A172 (cell line): ENCODE results near the gene SPI1. TPM values are rescaled to one million over a fixed set of nuclear protein-coding genes. Genes with fewer than 3 reads are reported as not detected.
"Not testable (repeated sequence)": the region's sequence is repeated elsewhere in the genome, so short reads cannot be mapped to it uniquely, and the experiment has no call there.

ENCODE experiments used
- DNase-seq: peaks from one replicate; pipeline ENCODE4 v3.0.0-alpha.2; 2015; ENCODE audit warnings: low spot score
- total RNA-seq: library from RNA; depleted of rRNA; stranded (reverse); fragments of >200 nt; shearing (Covaris generic); gene quantifications from 2 replicates; pipeline ENCODE4 v1.2.3, GENCODE V29; 2014

Gene SPI1
- total RNA-seq, 1 experiment from 2014 or later: not detected

- DNase-seq: no peak
Measured at GRCh38 chr11:47340010-47340409, 38.3 kb downstream of the SPI1 start.

- no peak for DNase-seq
Measured at GRCh38 chr11:47338396-47339241, 39.7 kb downstream of the SPI1 start.

GRCh38 chr11:47337229-47337924, 41.0 kb downstream of the SPI1 start:
- DNase-seq: no peak

GRCh38 chr11:47336595-47336994, 41.8 kb downstream of the SPI1 start:
- no peak for DNase-seq

- no peak for DNase-seq
Measured at GRCh38 chr11:47335733-47336132, 42.6 kb downstream of the SPI1 start.

GRCh38 chr11:47334699-47335411, 43.5 kb downstream of the SPI1 start:
- not testable (repeated sequence) for DNase-seq

- no peak for DNase-seq
Measured at GRCh38 chr11:47333886-47334443, 44.4 kb downstream of the SPI1 start.

- no peak for DNase-seq
Measured at GRCh38 chr11:47333526-47333845, 44.9 kb downstream of the SPI1 start.

GRCh38 chr11:47332791-47333525, 45.4 kb downstream of the SPI1 start:
- no peak for DNase-seq

GRCh38 chr11:47332303-47332711, 46.0 kb downstream of the SPI1 start:
- DNase-seq: no peak

GRCh38 chr11:47331454-47332302, 46.7 kb downstream of the SPI1 start:
- no peak for DNase-seq

GRCh38 chr11:47329987-47330931, 48.1 kb downstream of the SPI1 start:
- DNase-seq: no peak

GRCh38 chr11:47329431-47329986, 48.8 kb downstream of the SPI1 start:
- DNase-seq: no peak

GRCh38 chr11:47328449-47329390, 49.6 kb downstream of the SPI1 start:
- DNase-seq: no peak

GRCh38 chr11:47327949-47328348, 50.4 kb downstream of the SPI1 start:
- DNase-seq: no peak

GRCh38 chr11:47327025-47327424, 51.3 kb downstream of the SPI1 start:
- DNase-seq: no peak

GRCh38 chr11:47326198-47326597, 52.1 kb downstream of the SPI1 start:
- DNase-seq: no peak
